PC-3 (cell line): Measurements from ENCODE around the gene PTPN1. TPM values are rescaled to one million over a fixed set of nuclear protein-coding genes. Genes with fewer than 3 reads are reported as not detected.

Experiments
- ATAC-seq: fragments of 200-7000 bp; cut with Tn5 transposase; 2 replicates; pipeline ENCODE4 v1.9.1; 2020; ENCODE audit warnings: mild to moderate bottlenecking, moderate library complexity
- BruUV-seq: library from RNA; stranded (reverse); fragments of 400-500 nt; replicated peaks from 2 replicates; lab custom pipeline; 2021; lab: Mats Ljungman, UMichigan
- CTCF ChIA-PET: fragments of 300-600 bp; sonication (Branson Sonifier 250); formaldehyde crosslinking; loops from one replicate; lab custom pipeline; 2022; ENCODE audit warnings: antibody characterized with exemption; lab: Charles Lee
- POLR2A ChIA-PET: fragments of 300-600 bp; sonication (Branson Sonifier 250); formaldehyde crosslinking; loops from one replicate; lab custom pipeline; 2022; ENCODE audit warnings: antibody characterized with exemption; ENCODE audit not compliant: unreplicated experiment; lab: Charles Lee
- DNase-seq: peaks from one replicate; pipeline ENCODE4 v3.0.0-alpha.2; 2015
- H2AFZ ChIP-seq: fragments of 300-600 bp; sonication (generic); 2 replicates; pipeline ENCODE4 v1.6.0; 2016; ENCODE audit warnings: antibody characterized with exemption, low read length
- H3F3A ChIP-seq: fragments of 300-600 bp; sonication (generic); one replicate; pipeline ENCODE4 v1.6.0; 2017; ENCODE audit warnings: antibody characterized with exemption, low read length, control low read depth, mild to moderate bottlenecking; ENCODE audit not compliant: unreplicated experiment
- H3K27ac ChIP-seq: fragments of 300-600 bp; sonication (generic); 2 replicates; pipeline ENCODE4 v1.5.1; 2016; ENCODE audit warnings: mild to moderate bottlenecking, low read length
- H3K27me3 ChIP-seq: fragments of 300-600 bp; sonication (generic); 2 replicates; pipeline ENCODE4 v1.6.1; 2016; ENCODE audit warnings: low read length, mixed read lengths
- H3K36me3 ChIP-seq: fragments of 300-600 bp; sonication (generic); 2 replicates; pipeline ENCODE4 v1.6.1; 2016; ENCODE audit warnings: low read depth, mixed run types, low read length, mixed read lengths
- H3K4me1 ChIP-seq: fragments of 300-600 bp; sonication (generic); 2 replicates; pipeline ENCODE4 v1.5.1; 2016; ENCODE audit warnings: low read length; ENCODE audit not compliant: insufficient read depth
- H3K4me2 ChIP-seq: fragments of 300-600 bp; sonication (generic); 2 replicates; pipeline ENCODE4 v1.6.0; 2016; ENCODE audit warnings: low read length
- H3K4me3 ChIP-seq: fragments of 300-600 bp; sonication (generic); 2 replicates; pipeline ENCODE4 v1.5.1; 2016; ENCODE audit warnings: mild to moderate bottlenecking, low read length, mixed read lengths
- H3K79me2 ChIP-seq: fragments of 300-600 bp; sonication (generic); 2 replicates; pipeline ENCODE4 v1.6.1; 2017; ENCODE audit warnings: low read length, mixed read lengths
- H3K9ac ChIP-seq: fragments of 300-600 bp; sonication (generic); 2 replicates; pipeline ENCODE4 v1.6.0; 2016; ENCODE audit warnings: mild to moderate bottlenecking, low read length
- H3K9me2 ChIP-seq: fragments of 300-600 bp; sonication (generic); replicated peaks from 2 replicates; pipeline ENCODE4 v1.6.1; 2016; ENCODE audit warnings: mixed run types, low read length, mixed read lengths
- H3K9me3 ChIP-seq: fragments of 300-600 bp; sonication (generic); 2 replicates; pipeline ENCODE4 v1.6.1; 2016; ENCODE audit warnings: low read length, mixed read lengths
- H4K20me1 ChIP-seq: fragments of 300-600 bp; sonication (generic); 2 replicates; pipeline ENCODE4 v1.6.1; 2016; ENCODE audit warnings: low read length, mixed read lengths
- EZH2 ChIP-seq: fragments of 300-600 bp; sonication (generic); IDR thresholded peaks from one replicate; pipeline ENCODE4 v1.6.1; 2017; ENCODE audit warnings: antibody characterized with exemption, mild to moderate bottlenecking, low read length; ENCODE audit not compliant: unreplicated experiment
- EZH2phosphoT487 ChIP-seq: fragments of 300-600 bp; sonication (generic); IDR thresholded peaks from 2 replicates; pipeline ENCODE4 v1.6.1; 2018; ENCODE audit warnings: mild to moderate bottlenecking, antibody characterized with exemption, low read length, borderline replicate concordance
- intact Hi-C: fragments of 100-400 bp; cut with micrococcal nuclease; formaldehyde crosslinking; loops from 2 replicates; pipeline ENCODE4 v1.9.0; 2023
- total RNA-seq: library from RNA; depleted of rRNA; stranded (reverse); fragments of >200 nt; gene quantifications from 2 replicates; pipeline ENCODE4 v1.2.3, GENCODE V29; 2014
- TF ChIP-seq, protein P1 (sequence below): fragments of 300-600 bp; sonication (generic); conservative IDR thresholded peaks from 2 replicates; pipeline ENCODE4 v1.5.1; 2017; ENCODE audit warnings: antibody characterized with exemption, low read depth, mild to moderate bottlenecking, low read length

The PTPN1 gene
- total RNA-seq, 1 experiment from 2014 or later: 47.7 TPM

DNA sequence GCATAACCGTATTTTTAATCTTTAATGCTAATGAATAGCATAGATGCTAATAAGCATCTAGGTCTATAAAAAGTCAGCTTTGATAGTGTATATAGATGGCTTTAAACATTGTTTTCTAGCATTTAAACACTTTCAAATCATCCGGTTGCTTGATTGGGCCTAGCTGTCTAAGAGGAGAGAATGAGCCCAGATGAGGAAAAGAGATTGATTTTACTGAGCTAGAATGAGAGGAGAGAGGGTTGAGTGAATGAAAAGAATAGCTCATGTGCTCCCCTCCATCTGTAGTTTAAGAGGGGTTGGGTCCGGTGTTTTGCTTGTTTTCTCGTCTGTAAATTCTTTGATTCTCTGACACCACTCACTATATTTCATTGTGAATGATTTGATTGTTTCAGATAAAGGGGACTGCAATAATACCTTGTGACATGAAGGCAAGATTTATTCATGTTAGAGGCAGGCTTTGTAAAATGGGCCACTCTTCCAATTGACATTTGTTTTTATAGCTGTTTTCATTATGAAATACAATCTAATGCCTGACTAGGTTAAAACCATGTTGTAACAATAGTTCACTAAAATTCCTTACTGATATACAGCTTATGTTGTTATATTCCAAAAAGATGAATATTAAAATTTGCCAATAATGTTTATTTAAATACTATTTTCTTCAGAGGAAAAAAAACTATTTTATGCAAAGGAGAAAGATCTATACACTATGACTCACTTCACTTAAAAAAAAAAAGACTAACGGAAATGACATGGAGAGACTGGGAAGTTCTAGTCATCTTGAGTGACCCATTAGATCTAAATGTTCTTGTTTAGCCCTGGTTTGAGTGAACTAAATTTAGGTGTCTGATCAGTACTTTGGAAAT is 3.2 kb downstream of the PTPN1 start:
- H4K20me1 ChIP-seq: peaks cover 51% of the 10 kb centered on the region
- H2AFZ ChIP-seq: no peak overlapping the region
- peak overlapping the region; percentile 94 for H3K4me2 ChIP-seq
- H3K9me3 ChIP-seq: no peaks in the 10 kb centered on the region
- H3K4me1 ChIP-seq: peaks cover 57% of the 10 kb centered on the region
- no peaks in the 10 kb centered on the region for H3K9me2 ChIP-seq
- DNase-seq (peak; percentile 64), ATAC-seq (no peak)
- CTCF ChIA-PET: no interaction called here
- H3K4me3 ChIP-seq: peak overlapping the region; percentile 83
- intact Hi-C loops: no loop called here
- POLR2A ChIA-PET: interaction anchor here (0.5 to 1.4 kb wide), 3 partner anchors 16 to 233 kb away, joined by 5 to 25 read pairs (median 16); no protein-coding TSS in a partner anchor
- H3K27ac ChIP-seq: no peak overlapping the region
- H3K36me3 ChIP-seq: no peaks in the 10 kb centered on the region
- BruUV-seq: no TSS peak
- TF ChIP-seq EZH2: no peak
- TF ChIP-seq, protein P1, sequence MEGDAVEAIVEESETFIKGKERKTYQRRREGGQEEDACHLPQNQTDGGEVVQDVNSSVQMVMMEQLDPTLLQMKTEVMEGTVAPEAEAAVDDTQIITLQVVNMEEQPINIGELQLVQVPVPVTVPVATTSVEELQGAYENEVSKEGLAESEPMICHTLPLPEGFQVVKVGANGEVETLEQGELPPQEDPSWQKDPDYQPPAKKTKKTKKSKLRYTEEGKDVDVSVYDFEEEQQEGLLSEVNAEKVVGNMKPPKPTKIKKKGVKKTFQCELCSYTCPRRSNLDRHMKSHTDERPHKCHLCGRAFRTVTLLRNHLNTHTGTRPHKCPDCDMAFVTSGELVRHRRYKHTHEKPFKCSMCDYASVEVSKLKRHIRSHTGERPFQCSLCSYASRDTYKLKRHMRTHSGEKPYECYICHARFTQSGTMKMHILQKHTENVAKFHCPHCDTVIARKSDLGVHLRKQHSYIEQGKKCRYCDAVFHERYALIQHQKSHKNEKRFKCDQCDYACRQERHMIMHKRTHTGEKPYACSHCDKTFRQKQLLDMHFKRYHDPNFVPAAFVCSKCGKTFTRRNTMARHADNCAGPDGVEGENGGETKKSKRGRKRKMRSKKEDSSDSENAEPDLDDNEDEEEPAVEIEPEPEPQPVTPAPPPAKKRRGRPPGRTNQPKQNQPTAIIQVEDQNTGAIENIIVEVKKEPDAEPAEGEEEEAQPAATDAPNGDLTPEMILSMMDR: no peak
- TF ChIP-seq EZH2phosphoT487: no peak
- H3K9ac ChIP-seq: peak overlapping the region; percentile 86; the same call in 1 of the 2 replicates
- H3K79me2 ChIP-seq: peaks cover 82% of the 10 kb centered on the region
- H3F3A ChIP-seq: no peaks in the 10 kb centered on the region
- no peaks in the 10 kb centered on the region for H3K27me3 ChIP-seq

DNA sequence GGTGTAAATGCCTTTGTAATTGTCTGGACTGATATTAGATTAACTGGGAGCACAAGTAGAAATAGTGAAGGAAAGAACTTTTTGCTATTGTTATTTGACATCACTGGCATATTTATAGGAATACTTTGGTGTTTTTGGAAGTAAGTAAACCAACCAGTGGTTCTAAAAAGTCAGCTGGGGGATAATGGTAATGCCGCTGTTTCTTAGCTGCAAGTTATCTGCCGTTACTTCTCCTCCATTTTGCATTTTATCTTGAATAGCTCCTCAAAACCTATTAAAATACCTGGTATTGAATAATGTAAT is 3.8 kb downstream of the PTPN1 start:
- Histone ChIP-seq H3K79me2 (peaks cover 88% of the 10 kb centered on the region), H3K27me3 (no peaks in the 10 kb centered on the region), H3K9me3 (no peaks in the 10 kb centered on the region), H2AFZ (no peak overlapping the region), H3K36me3 (no peaks in the 10 kb centered on the region), H3K4me1 (peaks cover 60% of the 10 kb centered on the region), H3K9me2 (no peaks in the 10 kb centered on the region), H3K4me2 (peak overlapping the region; percentile 94), H3F3A (no peaks in the 10 kb centered on the region), H4K20me1 (peaks cover 51% of the 10 kb centered on the region), H3K9ac (no peak overlapping the region), H3K27ac (no peak overlapping the region), H3K4me3 (no peak overlapping the region)
- ATAC-seq (no peak), DNase-seq (no peak)
- no TSS peak for BruUV-seq
- TF ChIP-seq EZH2phosphoT487 (no peak), EZH2 (no peak)
- TF ChIP-seq, protein P1: no peak
- intact Hi-C loops: no loop called here
- ChIA-PET CTCF (no interaction called here), POLR2A (interaction anchor here (0.6 to 1.4 kb wide), 2 partner anchors 47 to 232 kb away, joined by 5 to 16 read pairs; no protein-coding TSS in a partner anchor)

DNA sequence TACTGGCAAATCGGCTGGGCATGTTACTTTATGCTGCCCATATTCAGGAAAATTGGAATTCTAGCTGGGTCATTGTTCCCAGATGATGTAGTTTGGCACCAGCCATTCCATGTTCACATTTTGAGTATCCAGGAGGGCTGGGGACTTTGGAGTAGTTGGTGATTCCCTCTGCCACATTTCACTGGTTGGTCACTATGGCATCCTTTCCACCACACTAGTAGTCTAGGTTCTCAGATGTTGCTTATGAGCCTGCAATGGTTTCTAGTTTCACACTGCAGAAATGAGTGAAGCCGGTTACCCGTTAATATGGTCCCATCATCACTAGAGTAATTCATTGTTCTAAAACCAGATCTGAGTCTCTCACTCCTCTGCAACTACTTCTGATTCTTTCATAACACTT is 4.6 kb downstream of the PTPN1 start:
- Histone ChIP-seq H2AFZ (no peak overlapping the region), H3K9me3 (no peaks in the 10 kb centered on the region), H3K4me3 (no peak overlapping the region), H3K9ac (no peak overlapping the region), H3K27ac (no peak overlapping the region), H3F3A (no peaks in the 10 kb centered on the region), H3K9me2 (no peaks in the 10 kb centered on the region), H3K36me3 (no peaks in the 10 kb centered on the region), H3K79me2 (peaks cover 96% of the 10 kb centered on the region), H3K4me2 (no peak overlapping the region), H4K20me1 (peaks cover 51% of the 10 kb centered on the region), H3K27me3 (no peaks in the 10 kb centered on the region), H3K4me1 (peaks cover 55% of the 10 kb centered on the region)
- intact Hi-C loops: no loop called here
- BruUV-seq: no TSS peak
- DNase-seq (no peak), ATAC-seq (no peak)
- POLR2A ChIA-PET: interaction anchor here (0.6 kb wide), 1 partner anchor 83 kb away, joined by 3 read pairs; no protein-coding TSS in a partner anchor
- CTCF ChIA-PET: no interaction called here
- TF ChIP-seq EZH2 (no peak), EZH2phosphoT487 (no peak)
- TF ChIP-seq, protein P1: no peak
